Activated CD8-positive, alpha-beta T cell treated with anti-CD3 and anti-CD28 coated beads for 36 hours (primary cell): ENCODE results near the gene ABCC8. TPM values are rescaled to one million over a fixed set of nuclear protein-coding genes. Genes with fewer than 3 reads are reported as not detected.

Experiments used
- ATAC-seq: fragments of 200-7000 bp; cut with Tn5 transposase; one replicate; pipeline ENCODE4 v1.10.0; 2021; ENCODE audit warnings: mild to moderate bottlenecking, moderate library complexity
- CTCF ChIA-PET: fragments of 350-600 bp; sonication (Branson Sonifier 250); formaldehyde crosslinking; loops from one replicate; lab custom pipeline; 2021; ENCODE audit warnings: antibody characterized with exemption; lab: Charles Lee
- POLR2A ChIA-PET: fragments of 350-600 bp; sonication (Branson Sonifier 250); formaldehyde crosslinking; loops from one replicate; lab custom pipeline; 2021; ENCODE audit warnings: antibody characterized with exemption; lab: Charles Lee
- DNase-seq: peaks from one replicate; pipeline ENCODE4 v3.0.0-alpha.2; 2020
- H3K27ac Mint-ChIP-seq: one replicate; pipeline ENCODE4 v1.8.0; 2021; ENCODE audit warnings: mild to moderate bottlenecking, mixed read lengths
- H3K27me3 Mint-ChIP-seq: one replicate; pipeline ENCODE4 v1.8.0; 2021; ENCODE audit warnings: mixed read lengths
- H3K36me3 Mint-ChIP-seq: one replicate; pipeline ENCODE4 v1.8.0; 2021; ENCODE audit warnings: low read depth, mixed read lengths
- H3K4me1 Mint-ChIP-seq: one replicate; pipeline ENCODE4 v1.8.0; 2021; ENCODE audit warnings: low read depth, mixed read lengths
- H3K4me3 Mint-ChIP-seq: one replicate; pipeline ENCODE4 v1.8.0; 2021; ENCODE audit warnings: mild to moderate bottlenecking, moderate library complexity, mixed read lengths
- H3K9me3 Mint-ChIP-seq: one replicate; pipeline ENCODE4 v1.8.0; 2021; ENCODE audit warnings: mixed read lengths
- CTCF ChIP-seq: fragments of 200-600 bp; IDR thresholded peaks from one replicate; pipeline ENCODE4 v1.8.0; 2022; ENCODE audit warnings: antibody characterized with exemption, mild to moderate bottlenecking
- intact Hi-C: fragments of 100-400 bp; cut with micrococcal nuclease; formaldehyde crosslinking; loops from one replicate; pipeline ENCODE4 v1.10.0; 2022
- total RNA-seq, 2 experiments: library from RNA; stranded (reverse); gene quantifications; one replicate each; pipeline ENCODE4 v1.2.3, GENCODE V29; 2021

ABCC8 gene
- total RNA-seq, 2 experiments from 2014 or later = not detected

GRCh38 chr11:17500673-17501072, 24.0 kb upstream of the ABCC8 start:
- H3K4me3 Mint-ChIP-seq = no peak overlapping the region
- TF ChIP-seq CTCF = no peak
- intact Hi-C loops = no loop called here
- no peak for ATAC-seq
- no peaks in the 10 kb centered on the region for H3K27me3 Mint-ChIP-seq
- ChIA-PET POLR2A (no interaction called here), CTCF (interaction anchor here (15.5 kb wide), 1 partner anchor 118 kb away, joined by 167 read pairs; no protein-coding TSS in a partner anchor)
- H3K27ac Mint-ChIP-seq = no peak overlapping the region
- H3K4me1 Mint-ChIP-seq = no peaks in the 10 kb centered on the region
- no peaks in the 10 kb centered on the region for H3K9me3 Mint-ChIP-seq
- H3K36me3 Mint-ChIP-seq = no peaks in the 10 kb centered on the region
- no peak for DNase-seq

GRCh38 chr11:17498475-17498874, 21.8 kb upstream of the ABCC8 start:
- H3K4me1 Mint-ChIP-seq = no peaks in the 10 kb centered on the region
- intact Hi-C loops = no loop called here

GRCh38 chr11:17498058-17498457, 21.4 kb upstream of the ABCC8 start:
- DNase-seq = no peak
- POLR2A ChIA-PET = no interaction called here
- no peaks in the 10 kb centered on the region for H3K4me1 Mint-ChIP-seq
- no peaks in the 10 kb centered on the region for H3K27me3 Mint-ChIP-seq
- peak; percentile 34 for ATAC-seq
- no peak for TF ChIP-seq CTCF
- intact Hi-C loops = no loop called here
- H3K36me3 Mint-ChIP-seq = no peaks in the 10 kb centered on the region
- H3K4me3 Mint-ChIP-seq = no peak overlapping the region
- no peak overlapping the region for H3K27ac Mint-ChIP-seq
- H3K9me3 Mint-ChIP-seq = no peaks in the 10 kb centered on the region
- CTCF ChIA-PET = interaction anchor here (1.8 to 15.5 kb wide), 2 partner anchors 15 to 115 kb away, joined by 4 to 167 read pairs; no protein-coding TSS in a partner anchor

More at GRCh38 chr11:17498475-17498874, 21.8 kb upstream of the ABCC8 start:
- ATAC-seq (no peak), DNase-seq (no peak)
- Mint-ChIP-seq H3K36me3 (no peaks in the 10 kb centered on the region), H3K4me3 (no peak overlapping the region), H3K27ac (no peak overlapping the region), H3K9me3 (no peaks in the 10 kb centered on the region), H3K27me3 (no peaks in the 10 kb centered on the region)
- ChIA-PET CTCF (interaction anchor here (1.0 to 15.5 kb wide), 5 partner anchors 9 to 269 kb away, joined by 3 to 167 read pairs (median 4); no protein-coding TSS in a partner anchor), POLR2A (no interaction called here)
- TF ChIP-seq CTCF = no peak

GRCh38 chr11:17496406-17496805, 19.8 kb upstream of the ABCC8 start:
- no peaks in the 10 kb centered on the region for H3K27me3 Mint-ChIP-seq
- no peaks in the 10 kb centered on the region for H3K9me3 Mint-ChIP-seq
- no peaks in the 10 kb centered on the region for H3K36me3 Mint-ChIP-seq
- H3K27ac Mint-ChIP-seq = no peak overlapping the region
- H3K4me3 Mint-ChIP-seq = no peak overlapping the region
- POLR2A ChIA-PET = no interaction called here
- TF ChIP-seq CTCF = no peak
- intact Hi-C loops = no loop called here
- no peak for ATAC-seq
- CTCF ChIA-PET = interaction anchor here (1.7 to 15.5 kb wide), 2 partner anchors 113 to 266 kb away, joined by 5 to 167 read pairs; no protein-coding TSS in a partner anchor
- DNase-seq = no peak
- no peaks in the 10 kb centered on the region for H3K4me1 Mint-ChIP-seq

GRCh38 chr11:17494019-17494418, 17.4 kb upstream of the ABCC8 start:
- POLR2A ChIA-PET = no interaction called here
- DNase-seq (no peak), ATAC-seq (no peak)
- intact Hi-C loops = no loop called here
- Mint-ChIP-seq H3K4me1 (no peaks in the 10 kb centered on the region), H3K4me3 (no peak overlapping the region), H3K9me3 (no peaks in the 10 kb centered on the region), H3K27ac (no peak overlapping the region), H3K36me3 (no peaks in the 10 kb centered on the region), H3K27me3 (peaks cover 2% of the 10 kb centered on the region)
- TF ChIP-seq CTCF = no peak
- CTCF ChIA-PET = interaction anchor here (1.7 to 3.4 kb wide), 2 partner anchors 10 to 107 kb away, joined by 6 to 9 read pairs; no protein-coding TSS in a partner anchor
